Keratinocyte (primary cell): ENCODE data around the gene BTN2A1. TPM values are rescaled to one million over a fixed set of nuclear protein-coding genes. Genes with fewer than 3 reads are reported as not detected.

ENCODE experiments used
- DNase-seq: peaks from one replicate; pipeline ENCODE4 v3.0.0-alpha.2; 2011; ENCODE audit warnings: low read depth, missing footprints, low spot score
- FAIRE-seq: peaks from 2 replicates; lab custom pipeline; 2011; peaks lifted over from hg19 to GRCh38; lab: Jason Lieb, UNC
- H2AFZ ChIP-seq: 2 replicates; pipeline ENCODE4 v1.6.0; 2012; ENCODE audit warnings: low read length, control low read depth, inconsistent platforms; ENCODE audit not compliant: control insufficient read depth
- H3K27ac ChIP-seq: 2 replicates; pipeline ENCODE4 v1.5.1; 2011; ENCODE audit warnings: low read length; ENCODE audit not compliant: control insufficient read depth, insufficient read depth
- H3K27me3 ChIP-seq: 3 replicates; pipeline ENCODE4 v1.6.0; 2011; ENCODE audit warnings: low read length; ENCODE audit not compliant: control insufficient read depth, insufficient read depth; ENCODE audit errors: extremely low read depth
- H3K36me3 ChIP-seq, 2 experiments: 2 replicates in 1 of 2; 3 replicates in 1 of 2; pipeline ENCODE4 v1.5.1; 2011; ENCODE audit warnings: low read length in 2 of 2, mild to moderate bottlenecking in 1 of 2; ENCODE audit not compliant: control insufficient read depth in 2 of 2, insufficient read depth in 2 of 2; ENCODE audit errors: extremely low read depth in 1 of 2
- H3K4me1 ChIP-seq: 3 replicates; pipeline ENCODE4 v1.5.1; 2011; ENCODE audit warnings: low read length; ENCODE audit not compliant: control insufficient read depth, insufficient read depth; ENCODE audit errors: extremely low read depth
- H3K4me2 ChIP-seq: 3 replicates; pipeline ENCODE4 v1.6.0; 2011; ENCODE audit warnings: low read depth, low read length; ENCODE audit not compliant: control insufficient read depth, insufficient read depth; ENCODE audit errors: extremely low read depth
- H3K4me3 ChIP-seq, 3 experiments: fragments of 200-600 bp in 1 of 3; sonication (generic) in 1 of 3; 2 replicates in 2 of 3; 3 replicates in 1 of 3; pipeline ENCODE4 v1.5.1; 2011 to 2016; ENCODE audit warnings: low read length in 3 of 3, mild to moderate bottlenecking in 3 of 3, control low read depth in 2 of 3, inconsistent platforms in 1 of 3, low read depth in 1 of 3, mixed read lengths in 1 of 3, mixed run types in 1 of 3, moderate library complexity in 1 of 3; ENCODE audit not compliant: control insufficient read depth in 2 of 3, insufficient read depth in 2 of 3; ENCODE audit errors: extremely low read depth in 1 of 3
- H3K79me2 ChIP-seq: 2 replicates; pipeline ENCODE4 v1.6.0; 2012; ENCODE audit warnings: low read length; ENCODE audit not compliant: control insufficient read depth, insufficient read depth
- H3K9ac ChIP-seq: 3 replicates; pipeline ENCODE4 v1.6.0; 2011; ENCODE audit warnings: low read length; ENCODE audit not compliant: control insufficient read depth, insufficient read depth; ENCODE audit errors: extremely low read depth
- H3K9me1 ChIP-seq: 3 replicates; pipeline ENCODE4 v1.6.0; 2011; ENCODE audit warnings: low read length; ENCODE audit not compliant: control insufficient read depth, insufficient read depth; ENCODE audit errors: extremely low read depth
- H3K9me3 ChIP-seq: 2 replicates; pipeline ENCODE4 v1.5.1; 2012; ENCODE audit warnings: low read depth, low read length; ENCODE audit not compliant: control insufficient read depth
- H4K20me1 ChIP-seq: 3 replicates; pipeline ENCODE4 v1.6.0; 2011; ENCODE audit warnings: low read length; ENCODE audit not compliant: control insufficient read depth, insufficient read depth; ENCODE audit errors: extremely low read depth
- EZH2 ChIP-seq: IDR thresholded peaks from one replicate; pipeline ENCODE4 v1.6.1; 2012; ENCODE audit warnings: inconsistent platforms, mild to moderate bottlenecking, low read length, moderate library complexity
- dilution Hi-C: fragments of 300-500 bp; cut with MboI; formaldehyde crosslinking; loops from one replicate; pipeline ENCODE4 v1.7.0; 2020; ENCODE audit warnings: low sequenced_read_pairs; ENCODE audit not compliant: extremely low pct_ligation_motif_present
- polyA plus RNA-seq, 5 experiments: library from polyadenylated mRNA; depleted of rRNA in 3 of 5; stranded (reverse) in 3 of 5; stranded (forward) in 1 of 5; unstranded in 1 of 5; fragments of >200 nt; gene quantifications; 1 replicate in 1 of 5; 2 replicates in 3 of 5; 3 replicates in 1 of 5; pipeline versions ENCODE4 v1.2.1 to v1.2.3, GENCODE V29; 2011 to 2012; ENCODE audit warnings: missing spikeins in 2 of 5, low read depth in 1 of 5, low replicate concordance in 1 of 5
- TF ChIP-seq, protein P1 (sequence below), 3 experiments: IDR thresholded peaks in 1 of 3; conservative IDR thresholded peaks in 1 of 3; optimal IDR thresholded peaks in 1 of 3; 2 replicates in 2 of 3; 3 replicates in 1 of 3; pipeline versions ENCODE3 to v1.5.1; 2011; ENCODE audit warnings: low read length in 3 of 3, mild to moderate bottlenecking in 3 of 3, moderate library complexity in 2 of 3, control low read depth in 1 of 3, inconsistent platforms in 1 of 3; ENCODE audit not compliant: insufficient read depth in 2 of 3; ENCODE audit errors: extremely low read depth in 1 of 3

BTN2A1 gene
- polyA plus RNA-seq, 1 donor (not counting 4 experiments of a cell fraction or from before 2014, with no cell fraction given): 13.9 TPM

DNA sequence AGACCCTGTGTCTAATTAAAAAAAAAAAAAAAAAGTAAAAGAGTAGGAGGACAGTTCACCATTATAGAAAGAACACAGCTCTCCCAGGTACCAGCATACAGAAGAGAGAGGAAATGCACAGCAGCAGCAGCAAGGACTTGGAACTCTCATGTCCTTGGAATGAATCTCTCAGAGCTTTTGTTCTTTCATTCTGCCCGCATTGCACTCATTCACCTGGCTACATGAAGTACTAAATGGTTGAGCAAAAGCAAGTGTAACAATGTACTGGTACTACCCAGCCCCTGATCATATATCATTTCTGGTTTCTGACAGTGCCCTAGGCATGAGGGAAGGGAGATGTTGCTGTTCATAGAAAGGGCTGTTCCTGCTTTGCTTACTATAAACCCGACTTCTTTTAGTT, 29.5 kb upstream of the BTN2A1 start:
- Histone ChIP-seq H3K9ac (no peak overlapping the region), H3K9me3 (no peaks in the 10 kb centered on the region), H3K4me3 (no peak overlapping the region), H3K4me2 (no peak overlapping the region), H4K20me1 (no peaks in the 10 kb centered on the region), H3K9me1 (no peaks in the 10 kb centered on the region), H3K36me3 (peaks cover 4 to 14% of the 10 kb centered on the region in 2 experiments), H3K27ac (no peak overlapping the region), H3K79me2 (no peaks in the 10 kb centered on the region), H3K27me3 (no peaks in the 10 kb centered on the region), H3K4me1 (no peaks in the 10 kb centered on the region), H2AFZ (no peak overlapping the region)
- TF ChIP-seq, protein P1, sequence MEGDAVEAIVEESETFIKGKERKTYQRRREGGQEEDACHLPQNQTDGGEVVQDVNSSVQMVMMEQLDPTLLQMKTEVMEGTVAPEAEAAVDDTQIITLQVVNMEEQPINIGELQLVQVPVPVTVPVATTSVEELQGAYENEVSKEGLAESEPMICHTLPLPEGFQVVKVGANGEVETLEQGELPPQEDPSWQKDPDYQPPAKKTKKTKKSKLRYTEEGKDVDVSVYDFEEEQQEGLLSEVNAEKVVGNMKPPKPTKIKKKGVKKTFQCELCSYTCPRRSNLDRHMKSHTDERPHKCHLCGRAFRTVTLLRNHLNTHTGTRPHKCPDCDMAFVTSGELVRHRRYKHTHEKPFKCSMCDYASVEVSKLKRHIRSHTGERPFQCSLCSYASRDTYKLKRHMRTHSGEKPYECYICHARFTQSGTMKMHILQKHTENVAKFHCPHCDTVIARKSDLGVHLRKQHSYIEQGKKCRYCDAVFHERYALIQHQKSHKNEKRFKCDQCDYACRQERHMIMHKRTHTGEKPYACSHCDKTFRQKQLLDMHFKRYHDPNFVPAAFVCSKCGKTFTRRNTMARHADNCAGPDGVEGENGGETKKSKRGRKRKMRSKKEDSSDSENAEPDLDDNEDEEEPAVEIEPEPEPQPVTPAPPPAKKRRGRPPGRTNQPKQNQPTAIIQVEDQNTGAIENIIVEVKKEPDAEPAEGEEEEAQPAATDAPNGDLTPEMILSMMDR (optimal IDR thresholded peaks at IDR 0.05 in 1 of 3, IDR thresholded peaks at IDR 0.05 in 1 of 3, conservative IDR thresholded peaks at IDR 0.05 in 1 of 3; ENCODE audit: extremely low read depth in 1 of 3, insufficient read depth in 2 of 3, low read length in 3 of 3): no peak
- no peak for TF ChIP-seq EZH2
- DNase-seq (no peak), FAIRE-seq (no peak)
- dilution Hi-C loops: no loop called here

DNA sequence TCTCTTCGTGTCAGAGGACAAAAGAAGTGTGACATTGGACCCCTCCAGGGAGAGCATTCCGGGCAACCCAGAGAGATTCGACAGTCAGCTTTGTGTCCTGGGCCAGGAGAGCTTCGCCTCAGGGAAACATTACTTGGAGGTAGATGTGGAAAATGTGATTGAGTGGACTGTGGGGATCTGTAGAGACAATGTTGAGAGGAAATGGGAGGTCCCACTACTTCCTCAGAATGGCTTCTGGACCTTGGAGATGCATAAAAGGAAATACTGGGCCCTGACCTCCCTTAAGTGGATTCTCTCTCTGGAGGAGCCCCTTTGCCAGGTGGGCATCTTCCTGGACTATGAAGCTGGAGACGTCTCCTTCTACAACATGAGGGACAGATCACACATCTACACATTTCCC, 27.0 kb upstream of the BTN2A1 start:
- H3K4me2 ChIP-seq: no peak overlapping the region
- H3K27me3 ChIP-seq: no peaks in the 10 kb centered on the region
- no peaks in the 10 kb centered on the region for H3K79me2 ChIP-seq
- H3K9me1 ChIP-seq: no peaks in the 10 kb centered on the region
- dilution Hi-C loops: no loop called here
- no peak for TF ChIP-seq EZH2
- TF ChIP-seq, protein P1 (optimal IDR thresholded peaks at IDR 0.05 in 1 of 3, IDR thresholded peaks at IDR 0.05 in 1 of 3, conservative IDR thresholded peaks at IDR 0.05 in 1 of 3; ENCODE audit: extremely low read depth in 1 of 3, insufficient read depth in 2 of 3, low read length in 3 of 3): no peak
- no peaks in the 10 kb centered on the region for H3K9me3 ChIP-seq
- H4K20me1 ChIP-seq: no peaks in the 10 kb centered on the region
- DNase-seq (no peak), FAIRE-seq (no peak)
- H3K9ac ChIP-seq: no peak overlapping the region
- no peak overlapping the region for H2AFZ ChIP-seq
- no peaks in the 10 kb centered on the region for H3K4me1 ChIP-seq
- no peak overlapping the region for H3K27ac ChIP-seq
- H3K4me3 ChIP-seq: no peak overlapping the region
- peaks cover 4 to 14% of the 10 kb centered on the region in 2 experiments for H3K36me3 ChIP-seq
